ENCODE data around the gene PCNX2.

Gene PCNX2

GRCh38 chr1:233061265-233061664 lies 234.3 kb downstream of the PCNX2 start:
- DNase-seq (ENCODE audit: low read depth, low spot score), result no peak
- TF ChIP-seq CTCF (IDR thresholded peaks at IDR 0.05; ENCODE audit: low read depth, low read length), result no peak
- no peak overlapping the region for H3K4me3 ChIP-seq (ENCODE audit: low read depth, low read length)
- in situ Hi-C loops (cut with HindIII; ENCODE audit: low sequenced_read_pairs), result no loop called here

- in situ Hi-C loops (cut with HindIII; ENCODE audit: low sequenced_read_pairs), result no loop called here
- TF ChIP-seq CTCF (IDR thresholded peaks at IDR 0.05; ENCODE audit: low read depth, low read length), result no peak
- DNase-seq (ENCODE audit: low read depth, low spot score), result no peak
- H3K4me3 ChIP-seq (ENCODE audit: low read depth, low read length), result no peak overlapping the region
Observed at GRCh38 chr1:233060461-233060994, 235.0 kb downstream of the PCNX2 start.

GRCh38 chr1:233057836-233058235 lies 237.7 kb downstream of the PCNX2 start:
- in situ Hi-C loops (cut with HindIII; ENCODE audit: low sequenced_read_pairs), result no loop called here
- no peak overlapping the region for H3K4me3 ChIP-seq (ENCODE audit: low read depth, low read length)
- no peak for DNase-seq (ENCODE audit: low read depth, low spot score)
- TF ChIP-seq CTCF (IDR thresholded peaks at IDR 0.05; ENCODE audit: low read depth, low read length), result no peak

- in situ Hi-C loops (cut with HindIII; ENCODE audit: low sequenced_read_pairs), result no loop called here
- no peak for TF ChIP-seq CTCF (IDR thresholded peaks at IDR 0.05; ENCODE audit: low read depth, low read length)
- DNase-seq (ENCODE audit: low read depth, low spot score), result no peak
- H3K4me3 ChIP-seq (ENCODE audit: low read depth, low read length), result no peak overlapping the region
Observed at GRCh38 chr1:233055879-233056641, 239.5 kb downstream of the PCNX2 start.

- in situ Hi-C loops (cut with HindIII; ENCODE audit: low sequenced_read_pairs), result no loop called here
- no peak overlapping the region for H3K4me3 ChIP-seq (ENCODE audit: low read depth, low read length)
- no peak for TF ChIP-seq CTCF (IDR thresholded peaks at IDR 0.05; ENCODE audit: low read depth, low read length)
- peak; percentile 10 for DNase-seq (ENCODE audit: low read depth, low spot score)
Observed at GRCh38 chr1:233045588-233045987, 249.9 kb downstream of the PCNX2 start.

GRCh38 chr1:233042834-233043233 lies 252.7 kb downstream of the PCNX2 start:
- no peak overlapping the region for H3K4me3 ChIP-seq (ENCODE audit: low read depth, low read length)
- TF ChIP-seq CTCF (IDR thresholded peaks at IDR 0.05; ENCODE audit: low read depth, low read length), result no peak
- DNase-seq (ENCODE audit: low read depth, low spot score), result no peak
- in situ Hi-C loops (cut with HindIII; ENCODE audit: low sequenced_read_pairs), result no loop called here
